IMR-90 (cell line): ENCODE data around the gene ESRRB. TPM values are rescaled to one million over a fixed set of nuclear protein-coding genes. Genes with fewer than 3 reads are reported as not detected.

Source experiments
- ATAC-seq: fragments of 200-7000 bp; cut with Tn5 transposase; 2 replicates; pipeline ENCODE4 v1.9.1; 2020; ENCODE audit warnings: low read depth, mild to moderate bottlenecking, moderate library complexity
- BruUV-seq: library from RNA; stranded (reverse); fragments of 400-500 nt; replicated peaks from 2 replicates; lab custom pipeline; 2021; lab: Mats Ljungman, UMichigan
- CTCF ChIA-PET: fragments of 300-600 bp; formaldehyde crosslinking; extraction: SDS; loops from one replicate; lab custom pipeline; 2021; ENCODE audit warnings: antibody characterized with exemption; lab: Yijun Ruan, JAX
- POLR2A ChIA-PET: fragments of 300-600 bp; sonication (Branson Sonifier 250); formaldehyde crosslinking; loops from one replicate; lab custom pipeline; 2022; ENCODE audit warnings: antibody characterized with exemption; ENCODE audit not compliant: unreplicated experiment; lab: Charles Lee
- DNase-seq: peaks from one replicate; pipeline ENCODE4 v3.0.0; 2013
- H2AFZ ChIP-seq: replicated peaks from 2 replicates; pipeline ENCODE3; 2013; ENCODE audit warnings: low read length, mild to moderate bottlenecking; ENCODE audit not compliant: poor library complexity
- H2AK5ac ChIP-seq: 2 replicates; pipeline ENCODE4 v1.6.1; 2013; ENCODE audit warnings: low read depth, low read length, inconsistent platforms
- H2AK9ac ChIP-seq: replicated peaks from 2 replicates; pipeline ENCODE3; 2013; ENCODE audit warnings: mild to moderate bottlenecking, low read depth, low read length, moderate library complexity; ENCODE audit not compliant: poor library complexity
- H2BK120ac ChIP-seq: 2 replicates; pipeline ENCODE4 v1.6.1; 2013; ENCODE audit warnings: low read depth, low read length, inconsistent platforms
- H2BK15ac ChIP-seq: 3 replicates; pipeline ENCODE4 v1.6.1; 2013; ENCODE audit warnings: low read depth, low read length, inconsistent platforms
- H2BK20ac ChIP-seq: 2 replicates; pipeline ENCODE4 v1.6.1; 2013; ENCODE audit warnings: low read depth, mild to moderate bottlenecking, inconsistent platforms, low read length, moderate library complexity
- H2BK5ac ChIP-seq: 2 replicates; pipeline ENCODE4 v1.6.1; 2013; ENCODE audit warnings: mild to moderate bottlenecking, low read depth, low read length, inconsistent platforms; ENCODE audit not compliant: poor library complexity, severe bottlenecking
- H3K14ac ChIP-seq: replicated peaks from 2 replicates; pipeline ENCODE4 v1.6.1; 2013; ENCODE audit warnings: low read depth, low read length, inconsistent platforms
- H3K18ac ChIP-seq: 2 replicates; pipeline ENCODE4 v1.6.1; 2013; ENCODE audit warnings: low read depth, low read length, control low read depth
- H3K23ac ChIP-seq: 2 replicates; pipeline ENCODE4 v1.6.1; 2013; ENCODE audit warnings: low read depth, low read length, inconsistent platforms
- H3K27ac ChIP-seq: 2 replicates; pipeline ENCODE4 v1.5.1; 2013; ENCODE audit warnings: mild to moderate bottlenecking, control low read depth, low read length; ENCODE audit not compliant: insufficient read depth
- H3K27me3 ChIP-seq: 2 replicates; pipeline ENCODE4 v1.6.1; 2013; ENCODE audit warnings: low read length; ENCODE audit not compliant: control insufficient read depth, insufficient read depth
- H3K36me3 ChIP-seq: 2 replicates; pipeline ENCODE4 v1.6.1; 2013; ENCODE audit warnings: low read length, mixed read lengths; ENCODE audit not compliant: control insufficient read depth, insufficient read depth
- H3K4ac ChIP-seq: 2 replicates; pipeline ENCODE4 v1.6.1; 2013; ENCODE audit warnings: low read depth, low read length, inconsistent platforms
- H3K4me1 ChIP-seq: 2 replicates; pipeline ENCODE4 v1.6.1; 2013; ENCODE audit warnings: low read length, mixed read lengths; ENCODE audit not compliant: control insufficient read depth, insufficient read depth
- H3K4me2 ChIP-seq: 2 replicates; pipeline ENCODE4 v1.6.1; 2013; ENCODE audit warnings: low read depth, mild to moderate bottlenecking, control low read depth, low read length, moderate library complexity
- H3K4me3 ChIP-seq: 2 replicates; pipeline ENCODE4 v1.5.1; 2013; ENCODE audit warnings: low read depth, mild to moderate bottlenecking, control low read depth, low read length, moderate library complexity; ENCODE audit not compliant: insufficient read depth
- H3K56ac ChIP-seq: 2 replicates; pipeline ENCODE4 v1.6.1; 2013; ENCODE audit warnings: low read length, inconsistent platforms; ENCODE audit not compliant: insufficient read depth; ENCODE audit errors: extremely low read depth
- H3K79me1 ChIP-seq, 2 experiments: 2 replicates each; pipeline ENCODE4 v1.6.1; 2013; ENCODE audit warnings: low read length in 2 of 2, inconsistent platforms in 1 of 2, low read depth in 1 of 2
- H3K9ac ChIP-seq: 2 replicates; pipeline ENCODE4 v1.6.1; 2013; ENCODE audit warnings: low read depth, low read length, control low read depth
- H3K9me1 ChIP-seq: 2 replicates; pipeline ENCODE4 v1.6.1; 2013; ENCODE audit warnings: low read length, inconsistent platforms; ENCODE audit not compliant: insufficient read depth
- H3K9me3 ChIP-seq: 2 replicates; pipeline ENCODE4 v1.6.1; 2013; ENCODE audit warnings: low read length; ENCODE audit not compliant: control insufficient read depth, insufficient read depth
- H4K20me1 ChIP-seq: 2 replicates; pipeline ENCODE4 v1.6.1; 2013; ENCODE audit warnings: low read length, inconsistent platforms; ENCODE audit not compliant: insufficient read depth
- H4K5ac ChIP-seq: 2 replicates; pipeline ENCODE4 v1.6.1; 2013; ENCODE audit warnings: mild to moderate bottlenecking, low read depth, low read length, control low read depth
- H4K8ac ChIP-seq, 2 experiments: 2 replicates each; pipeline ENCODE4 v1.6.1; 2013; ENCODE audit warnings: low read depth in 2 of 2, low read length in 2 of 2, control low read depth in 1 of 2, inconsistent platforms in 1 of 2
- H4K91ac ChIP-seq: 2 replicates; pipeline ENCODE4 v1.6.1; 2013; ENCODE audit warnings: low read depth, low read length, inconsistent platforms; ENCODE audit not compliant: insufficient read depth
- BHLHE40 ChIP-seq: fragments of 150-350 bp; IDR thresholded peaks from 2 replicates; pipeline ENCODE4 v1.6.1; 2016; ENCODE audit warnings: mild to moderate bottlenecking, low read depth, low read length
- CEBPB ChIP-seq: IDR thresholded peaks from 2 replicates; pipeline ENCODE4 v1.6.1; 2012; ENCODE audit warnings: low read depth, low read length, improper control_type of control experiment
- CHD1 ChIP-seq: IDR thresholded peaks from 2 replicates; pipeline ENCODE4 v1.6.1; 2012; ENCODE audit warnings: low read depth, low read length, improper control_type of control experiment
- CTCF ChIP-seq: conservative IDR thresholded peaks from 2 replicates; pipeline ENCODE4 v1.5.1; 2012; ENCODE audit warnings: mild to moderate bottlenecking, low read depth, low read length, improper control_type of control experiment
- ELK1 ChIP-seq: fragments of 150-350 bp; IDR thresholded peaks from 2 replicates; pipeline ENCODE4 v1.6.1; 2016; ENCODE audit warnings: low read depth, mild to moderate bottlenecking, low read length, moderate library complexity, borderline replicate concordance
- FOS ChIP-seq: fragments of 150-350 bp; IDR thresholded peaks from 2 replicates; pipeline ENCODE4 v1.6.1; 2016; ENCODE audit warnings: low read depth, low read length
- MAFK ChIP-seq: IDR thresholded peaks from 2 replicates; pipeline ENCODE4 v1.6.1; 2012; ENCODE audit warnings: low read depth, low read length, improper control_type of control experiment
- MAZ ChIP-seq: IDR thresholded peaks from 2 replicates; pipeline ENCODE4 v1.6.1; 2012; ENCODE audit warnings: low read depth, mild to moderate bottlenecking, low read length, improper control_type of control experiment, moderate library complexity, borderline replicate concordance
- MXI1 ChIP-seq: IDR thresholded peaks from 2 replicates; pipeline ENCODE4 v1.6.1; 2012; ENCODE audit warnings: low read depth, mild to moderate bottlenecking, low read length, moderate library complexity, borderline replicate concordance
- NFE2L2 ChIP-seq: fragments of 150-350 bp; IDR thresholded peaks from 2 replicates; pipeline ENCODE4 v1.6.1; 2016; ENCODE audit warnings: low read depth, mild to moderate bottlenecking, low read length
- POLR2A ChIP-seq: IDR thresholded peaks from 2 replicates; pipeline ENCODE4 v1.6.1; 2012; ENCODE audit warnings: mild to moderate bottlenecking, low read depth, low read length
- RAD21 ChIP-seq: IDR thresholded peaks from 2 replicates; pipeline ENCODE4 v1.6.1; 2012; ENCODE audit warnings: low read length, improper control_type of control experiment
- RCOR1 ChIP-seq: IDR thresholded peaks from 2 replicates; pipeline ENCODE4 v1.6.1; 2012; ENCODE audit warnings: mild to moderate bottlenecking, low read length, improper control_type of control experiment; ENCODE audit not compliant: insufficient replicate concordance
- RFX5 ChIP-seq: IDR thresholded peaks from 2 replicates; pipeline ENCODE4 v1.8.0; 2012; ENCODE audit warnings: low read depth, mild to moderate bottlenecking, low read length, moderate library complexity
- SMC3 ChIP-seq: fragments of 150-350 bp; IDR thresholded peaks from 2 replicates; pipeline ENCODE4 v1.6.1; 2016; ENCODE audit warnings: low read depth, mild to moderate bottlenecking, antibody characterized with exemption, low read length, moderate library complexity
- USF2 ChIP-seq: fragments of 150-350 bp; IDR thresholded peaks from 2 replicates; pipeline ENCODE4 v1.6.1; 2017; ENCODE audit warnings: mild to moderate bottlenecking, antibody characterized with exemption, low read length, low read depth
- WGBS, 2 experiments: methylation state at CpG; one replicate each; pipeline versions ENCODE4 v1.1.5 to v1.1.7; 2013; ENCODE audit warnings: missing lambda C conversion rate in 2 of 2; ENCODE audit not compliant: insufficient read length in 1 of 2; ENCODE audit errors: extremely low coverage in 2 of 2; 5-methylcytosine and 5-hydroxymethylcytosine counted together
- dilution Hi-C: fragments of 300-500 bp; cut with HindIII; formaldehyde crosslinking; loops from one replicate; pipeline ENCODE4 v1.14.3; 2018; ENCODE audit warnings: low sequenced_read_pairs; ENCODE audit not compliant: unreplicated experiment
- in situ Hi-C: fragments of 300-500 bp; cut with MboI; formaldehyde crosslinking; loops from 3 replicates; pipeline ENCODE4 v1.14.3; 2019; ENCODE audit warnings: low sequenced_read_pairs, inconsistent platforms, mixed read lengths
- intact Hi-C: fragments of 100-400 bp; cut with micrococcal nuclease; formaldehyde crosslinking; loops from 2 replicates; pipeline ENCODE4 v1.10.0; 2022
- polyA plus RNA-seq, 3 experiments: library from polyadenylated mRNA; depleted of rRNA; stranded (reverse); fragments of >200 nt; gene quantifications; 2 replicates each; pipeline ENCODE4 v1.2.3, GENCODE V29; 2012; ENCODE audit warnings: low replicate concordance in 1 of 3
- total RNA-seq: library from RNA; depleted of rRNA; stranded (reverse); fragments of >200 nt; gene quantifications from 2 replicates; pipeline ENCODE4 v1.2.3, GENCODE V29; 2012

The ESRRB gene
- total and polyA plus RNA-seq, 2 of the 4 experiments (the other 2 are of a cell fraction), result not detected

GRCh38 chr14:76329951-76330350, 46.0 kb upstream of the ESRRB start:
- H3K56ac ChIP-seq, result no peak overlapping the region
- no peak overlapping the region for H2BK120ac ChIP-seq
- peaks cover 31% of the 10 kb centered on the region; the same call in 1 of the 2 replicates for H3K27me3 ChIP-seq
- ChIA-PET CTCF (no interaction called here), POLR2A (no interaction called here)
- no peaks in the 10 kb centered on the region for H4K20me1 ChIP-seq
- no peak overlapping the region for H3K27ac ChIP-seq
- no peak overlapping the region for H2AK9ac ChIP-seq
- no peaks in the 10 kb centered on the region for H3K9me3 ChIP-seq
- no peak for TF ChIP-seq RFX5
- TF ChIP-seq NFE2L2, result no peak
- no peak for TF ChIP-seq MAFK
- no peak for TF ChIP-seq MXI1
- TF ChIP-seq FOS, result no peak
- no peak for TF ChIP-seq BHLHE40
- no peak for TF ChIP-seq POLR2A
- TF ChIP-seq CTCF, result no peak
- TF ChIP-seq USF2, result no peak
- no peak for TF ChIP-seq MAZ
- no peak for TF ChIP-seq CHD1
- no peak for TF ChIP-seq SMC3
- TF ChIP-seq RCOR1, result no peak
- no peak for TF ChIP-seq CEBPB
- no peak for TF ChIP-seq RAD21
- no peak for TF ChIP-seq ELK1
- no peaks in the 10 kb centered on the region for H3K36me3 ChIP-seq
- H3K14ac ChIP-seq, result no peak overlapping the region
- H2BK15ac ChIP-seq, result no peak overlapping the region
- BruUV-seq, result no TSS peak
- no peaks in the 10 kb centered on the region for H3K79me1 ChIP-seq
- no peak overlapping the region for H3K23ac ChIP-seq
- intact Hi-C loops (no loop called here), dilution Hi-C loops (no loop called here), in situ Hi-C loops (no loop called here)
- H4K5ac ChIP-seq, result no peak overlapping the region
- WGBS, 2 experiments, result no CpG with 5 or more reads among the region's 12 CpGs
- H4K8ac ChIP-seq, result no peak overlapping the region
- no peak overlapping the region for H2BK20ac ChIP-seq
- H3K9me1 ChIP-seq, result no peaks in the 10 kb centered on the region
- H2AFZ ChIP-seq, result no peak overlapping the region
- H3K9ac ChIP-seq, result no peak overlapping the region
- H3K4me2 ChIP-seq, result no peak overlapping the region
- ATAC-seq, result no peak
- no peaks in the 10 kb centered on the region for H3K4me1 ChIP-seq
- H2AK5ac ChIP-seq, result no peak overlapping the region
- H2BK5ac ChIP-seq, result no peak overlapping the region
- H3K4me3 ChIP-seq, result no peak overlapping the region
- H3K4ac ChIP-seq, result no peak overlapping the region
- no peak overlapping the region for H4K91ac ChIP-seq
- no peak for DNase-seq
- H3K18ac ChIP-seq, result no peak overlapping the region
